ENCODE measurements around the gene DPYSL3. TPM values are rescaled to one million over a fixed set of nuclear protein-coding genes. Genes with fewer than 3 reads are reported as not detected.

The DPYSL3 gene
- total and polyA plus RNA-seq, 2 donors (not counting 3 experiments of a cell fraction or from before 2014, with no cell fraction given): 80.3 to 146 TPM

DNA sequence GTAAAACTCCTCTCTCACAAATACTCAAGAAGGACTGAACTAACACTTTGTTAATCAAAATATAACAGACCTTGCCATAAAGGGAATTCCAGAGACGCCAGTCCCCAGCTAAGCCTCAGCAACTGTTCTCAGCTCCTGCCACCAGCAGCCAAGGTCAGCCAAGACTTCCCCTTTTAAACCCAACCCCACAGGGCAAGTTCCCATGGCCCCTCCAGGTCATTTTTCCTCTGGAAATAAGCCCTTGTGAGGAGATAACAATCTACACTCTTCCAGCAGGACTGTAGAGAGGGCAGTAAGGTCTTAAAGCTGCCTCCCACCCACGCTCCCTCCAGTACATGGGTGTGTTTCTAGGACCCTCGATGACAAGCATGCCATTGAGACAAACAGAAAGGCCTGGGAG is 78.3 kb downstream of the DPYSL3 start:
- H3K79me2 ChIP-seq (ENCODE audit: control insufficient read depth, insufficient read depth, low read length): peaks cover 48% of the 10 kb centered on the region
- FAIRE-seq (no peak), DNase-seq (ENCODE audit: low read depth, low spot score) (no peak)
- no peak overlapping the region for H2AFZ ChIP-seq (ENCODE audit: low read depth, low read length)
- no peaks in the 10 kb centered on the region for H3K27me3 ChIP-seq (ENCODE audit: control insufficient read depth in 2 of 2, insufficient read depth in 2 of 2, low read length in 2 of 2)
- ChIA-PET CTCF (interaction anchor here (1.0 kb wide), 1 partner anchor 16 kb away, joined by 3 read pairs; no protein-coding TSS in a partner anchor), POLR2A (no interaction called here)
- no peaks in the 10 kb centered on the region for H3K9me3 ChIP-seq (replicated peaks; ENCODE audit: control insufficient read depth, insufficient read depth, low read length)
- no peak overlapping the region for H3K9ac ChIP-seq (replicated peaks; ENCODE audit: extremely low read depth, insufficient read depth, low read length)
- dilution Hi-C loops (cut with MboI; ENCODE audit: extremely low pct_ligation_motif_present, low sequenced_read_pairs): no loop called here
- H3K9me1 ChIP-seq (replicated peaks; ENCODE audit: control insufficient read depth, extremely low read depth, insufficient read depth, low read length): no peaks in the 10 kb centered on the region
- H3K4me3 ChIP-seq (replicated peaks in 1 of 3; ENCODE audit: insufficient read depth in 1 of 3, low read depth in 1 of 3, low read length in 3 of 3): no peak overlapping the region
- no peak overlapping the region for H3K4me2 ChIP-seq (ENCODE audit: insufficient read depth, low read length)
- no peaks in the 10 kb centered on the region for H3K36me3 ChIP-seq (ENCODE audit: control insufficient read depth in 2 of 2, extremely low read depth in 1 of 2, insufficient read depth in 2 of 2, low read length in 2 of 2)
- intact Hi-C loops (cut with micrococcal nuclease): no loop called here
- BruUV-seq (replicated peaks): no TSS peak
- no peaks in the 10 kb centered on the region for H3K4me1 ChIP-seq (ENCODE audit: control insufficient read depth, extremely low read depth, insufficient read depth, low read length)
- H4K20me1 ChIP-seq (replicated peaks; ENCODE audit: control insufficient read depth, extremely low read depth, insufficient read depth, low read length): no peaks in the 10 kb centered on the region
- no peak overlapping the region for H3K27ac ChIP-seq (ENCODE audit: insufficient read depth, low read depth, low read length)
- TF ChIP-seq POLR2AphosphoS5 (IDR thresholded peaks at IDR 0.05; ENCODE audit: insufficient read depth, low read depth, low read length) (no peak), POLR2A (IDR thresholded peaks at IDR 0.05; ENCODE audit: low read depth, low read length) (no peak), GATA2 (IDR thresholded peaks at IDR 0.05; ENCODE audit: insufficient read depth, insufficient read length, low read depth, low read length) (no peak)
- TF ChIP-seq, protein P1, sequence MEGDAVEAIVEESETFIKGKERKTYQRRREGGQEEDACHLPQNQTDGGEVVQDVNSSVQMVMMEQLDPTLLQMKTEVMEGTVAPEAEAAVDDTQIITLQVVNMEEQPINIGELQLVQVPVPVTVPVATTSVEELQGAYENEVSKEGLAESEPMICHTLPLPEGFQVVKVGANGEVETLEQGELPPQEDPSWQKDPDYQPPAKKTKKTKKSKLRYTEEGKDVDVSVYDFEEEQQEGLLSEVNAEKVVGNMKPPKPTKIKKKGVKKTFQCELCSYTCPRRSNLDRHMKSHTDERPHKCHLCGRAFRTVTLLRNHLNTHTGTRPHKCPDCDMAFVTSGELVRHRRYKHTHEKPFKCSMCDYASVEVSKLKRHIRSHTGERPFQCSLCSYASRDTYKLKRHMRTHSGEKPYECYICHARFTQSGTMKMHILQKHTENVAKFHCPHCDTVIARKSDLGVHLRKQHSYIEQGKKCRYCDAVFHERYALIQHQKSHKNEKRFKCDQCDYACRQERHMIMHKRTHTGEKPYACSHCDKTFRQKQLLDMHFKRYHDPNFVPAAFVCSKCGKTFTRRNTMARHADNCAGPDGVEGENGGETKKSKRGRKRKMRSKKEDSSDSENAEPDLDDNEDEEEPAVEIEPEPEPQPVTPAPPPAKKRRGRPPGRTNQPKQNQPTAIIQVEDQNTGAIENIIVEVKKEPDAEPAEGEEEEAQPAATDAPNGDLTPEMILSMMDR (IDR thresholded peaks at IDR 0.05; ENCODE audit: extremely low read depth in 1 of 2, insufficient read depth in 1 of 2, low read depth in 1 of 2, low read length in 2 of 2): no peak

DNA sequence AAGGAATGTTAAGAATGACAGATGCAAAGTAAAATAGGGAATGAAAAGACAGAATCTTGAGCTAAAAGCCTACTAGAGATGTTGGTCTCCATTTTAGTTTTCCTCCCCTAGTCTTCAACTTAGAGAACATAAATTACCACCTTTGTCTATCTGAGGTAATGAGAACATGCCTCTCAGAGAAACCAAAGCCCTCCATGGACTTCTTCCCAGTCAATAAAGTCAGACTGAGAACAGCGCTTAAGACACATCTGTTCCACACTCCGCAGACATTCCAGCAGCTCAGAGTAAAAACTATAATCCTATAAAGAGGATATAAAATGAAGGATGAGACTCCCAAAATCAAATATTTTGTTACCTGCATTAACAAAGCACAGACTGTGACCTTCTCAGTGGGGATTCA is 79.2 kb downstream of the DPYSL3 start:
- dilution Hi-C loops (cut with MboI; ENCODE audit: extremely low pct_ligation_motif_present, low sequenced_read_pairs): no loop called here
- intact Hi-C loops (cut with micrococcal nuclease): no loop called here
- H3K27ac ChIP-seq (ENCODE audit: insufficient read depth, low read depth, low read length): no peak overlapping the region
- TF ChIP-seq FOS (IDR thresholded peaks at IDR 0.05; ENCODE audit: borderline replicate concordance, insufficient read depth, low read length) (no peak), GATA2 (IDR thresholded peaks at IDR 0.05; ENCODE audit: insufficient read depth, insufficient read length, low read depth, low read length) (no peak), POLR2AphosphoS5 (IDR thresholded peaks at IDR 0.05; ENCODE audit: insufficient read depth, low read depth, low read length) (no peak), POLR2A (IDR thresholded peaks at IDR 0.05; ENCODE audit: low read depth, low read length) (no peak), EZH2 (IDR thresholded peaks at IDR 0.05; ENCODE audit: borderline replicate concordance, low read depth, low read length, severe bottlenecking) (no peak), JUN (IDR thresholded peaks at IDR 0.05; ENCODE audit: borderline replicate concordance, insufficient read depth, insufficient read length, low read depth) (no peak), MYC (IDR thresholded peaks at IDR 0.05; ENCODE audit: low read depth, low read length) (no peak)
- TF ChIP-seq, protein P1 (IDR thresholded peaks at IDR 0.05; ENCODE audit: extremely low read depth in 1 of 2, insufficient read depth in 1 of 2, low read depth in 1 of 2, low read length in 2 of 2): no peak
- TF ChIP-seq, protein P2, sequence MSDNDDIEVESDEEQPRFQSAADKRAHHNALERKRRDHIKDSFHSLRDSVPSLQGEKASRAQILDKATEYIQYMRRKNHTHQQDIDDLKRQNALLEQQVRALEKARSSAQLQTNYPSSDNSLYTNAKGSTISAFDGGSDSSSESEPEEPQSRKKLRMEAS (IDR thresholded peaks at IDR 0.05; ENCODE audit: insufficient read depth, insufficient read length): no peak
- no peaks in the 10 kb centered on the region for H3K9me1 ChIP-seq (replicated peaks; ENCODE audit: control insufficient read depth, extremely low read depth, insufficient read depth, low read length)
- H3K9ac ChIP-seq (replicated peaks; ENCODE audit: extremely low read depth, insufficient read depth, low read length): no peak overlapping the region
- no TSS peak for BruUV-seq (replicated peaks)
- H3K36me3 ChIP-seq (ENCODE audit: control insufficient read depth in 2 of 2, extremely low read depth in 1 of 2, insufficient read depth in 2 of 2, low read length in 2 of 2): no peaks in the 10 kb centered on the region
- H3K27me3 ChIP-seq (ENCODE audit: control insufficient read depth in 2 of 2, insufficient read depth in 2 of 2, low read length in 2 of 2): no peaks in the 10 kb centered on the region
- H3K4me2 ChIP-seq (ENCODE audit: insufficient read depth, low read length): no peak overlapping the region
- H2AFZ ChIP-seq (ENCODE audit: low read depth, low read length): no peak overlapping the region
- no peak for FAIRE-seq
- no peak overlapping the region for H3K4me3 ChIP-seq (replicated peaks in 1 of 3; ENCODE audit: insufficient read depth in 1 of 3, low read depth in 1 of 3, low read length in 3 of 3)
- peaks cover 54% of the 10 kb centered on the region for H3K79me2 ChIP-seq (ENCODE audit: control insufficient read depth, insufficient read depth, low read length)
- no peaks in the 10 kb centered on the region for H3K4me1 ChIP-seq (ENCODE audit: control insufficient read depth, extremely low read depth, insufficient read depth, low read length)
- no peaks in the 10 kb centered on the region for H3K9me3 ChIP-seq (replicated peaks; ENCODE audit: control insufficient read depth, insufficient read depth, low read length)
- CTCF ChIA-PET: interaction anchor here (1.0 kb wide), 1 partner anchor 15 kb away, joined by 3 read pairs; no protein-coding TSS in a partner anchor
- POLR2A ChIA-PET: no interaction called here
- H4K20me1 ChIP-seq (replicated peaks; ENCODE audit: control insufficient read depth, extremely low read depth, insufficient read depth, low read length): no peaks in the 10 kb centered on the region
- no peak for DNase-seq (ENCODE audit: low read depth, low spot score)
